ENCODE measurements around the gene AKAP13.

The AKAP13 gene

DNA sequence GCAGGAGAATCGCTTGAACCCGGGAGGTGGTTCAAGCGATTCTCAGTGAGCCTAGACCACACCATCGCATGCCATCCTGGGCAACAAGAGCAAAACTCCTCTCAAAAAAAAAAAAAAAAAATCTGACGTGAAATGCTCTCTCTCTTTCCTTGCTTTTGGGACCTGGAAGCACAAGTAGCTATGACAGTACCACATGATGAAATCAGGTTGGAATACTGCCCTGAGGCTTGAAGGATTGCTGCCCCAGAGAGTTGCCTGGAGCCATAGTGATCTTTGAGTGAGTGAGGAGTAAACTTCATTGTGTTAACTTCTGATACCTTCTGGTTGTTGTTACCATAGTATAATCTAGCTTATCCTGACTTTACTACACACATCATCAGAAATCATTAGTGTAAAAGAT is 23.3 kb downstream of the AKAP13 start:
- Histone ChIP-seq H3K27me3 (ENCODE audit: low read depth) (no peaks in the 10 kb centered on the region), H3K4me3 (no peak overlapping the region), H3K36me3 (replicated peaks) (no peaks in the 10 kb centered on the region), H3K4me1 (peaks cover 59% of the 10 kb centered on the region), H3K9me3 (no peaks in the 10 kb centered on the region)
- in situ Hi-C loops (cut with MboI; ENCODE audit: low sequenced_read_pairs): no loop called here
- DNase-seq (ENCODE audit: low spot score in 2 of 2): peak in 1 of 2 experiments; percentile 42

DNA sequence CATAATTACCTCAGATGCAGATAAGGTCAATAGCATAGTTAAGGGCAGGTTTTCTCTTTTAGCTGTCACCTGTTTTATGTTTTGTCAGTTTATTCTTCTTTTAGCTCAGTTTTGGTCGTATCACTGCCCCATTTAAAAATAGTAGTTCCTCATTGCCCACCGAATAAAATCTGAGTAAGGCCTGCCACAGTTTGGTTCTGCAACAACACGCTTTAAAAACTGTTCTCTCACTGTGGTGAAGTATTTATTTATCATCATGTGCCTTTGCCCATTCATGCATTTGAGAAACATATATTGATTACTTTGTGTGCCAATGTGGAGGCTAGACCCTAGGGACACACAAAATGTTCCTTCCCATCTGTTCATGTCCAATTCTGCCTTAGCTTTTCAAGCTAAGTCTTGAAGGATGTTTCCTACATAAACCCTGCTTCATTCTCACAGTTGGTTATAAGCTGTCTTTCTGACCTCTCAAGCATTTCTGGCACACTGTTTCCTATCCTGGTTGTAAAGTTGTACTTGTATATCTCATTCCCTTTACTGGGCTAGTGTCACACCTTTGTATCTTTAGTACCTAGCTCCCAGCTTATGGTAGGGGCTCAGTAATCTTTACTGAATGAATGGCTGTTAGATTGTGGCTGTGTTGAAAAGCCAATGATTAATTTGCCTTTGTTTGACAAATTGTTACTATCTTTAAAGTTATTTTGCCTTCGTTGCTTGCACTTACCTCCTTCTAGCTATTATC is 23.9 kb downstream of the AKAP13 start:
- in situ Hi-C loops (cut with MboI; ENCODE audit: low sequenced_read_pairs): no loop called here
- DNase-seq (ENCODE audit: low spot score in 2 of 2): no peak
- Histone ChIP-seq H3K36me3 (replicated peaks) (no peaks in the 10 kb centered on the region), H3K4me1 (peaks cover 59% of the 10 kb centered on the region), H3K27me3 (ENCODE audit: low read depth) (no peaks in the 10 kb centered on the region), H3K4me3 (no peak overlapping the region), H3K9me3 (no peaks in the 10 kb centered on the region)

GRCh38 chr15:85404918-85405866 is 24.8 kb downstream of the AKAP13 start:
- Histone ChIP-seq H3K4me1 (peaks cover 59% of the 10 kb centered on the region), H3K36me3 (replicated peaks) (no peaks in the 10 kb centered on the region), H3K4me3 (no peak overlapping the region), H3K27me3 (ENCODE audit: low read depth) (no peaks in the 10 kb centered on the region), H3K9me3 (no peaks in the 10 kb centered on the region)
- peak in 1 of 2 experiments; percentile 100 for DNase-seq (ENCODE audit: low spot score in 2 of 2)
- in situ Hi-C loops (cut with MboI; ENCODE audit: low sequenced_read_pairs): no loop called here

- Histone ChIP-seq H3K9me3 (no peaks in the 10 kb centered on the region), H3K36me3 (replicated peaks) (no peaks in the 10 kb centered on the region), H3K27me3 (ENCODE audit: low read depth) (no peaks in the 10 kb centered on the region), H3K4me1 (peaks cover 53% of the 10 kb centered on the region), H3K4me3 (no peak overlapping the region)
- no peak for DNase-seq (ENCODE audit: low spot score in 2 of 2)
- in situ Hi-C loops (cut with MboI; ENCODE audit: low sequenced_read_pairs): no loop called here
Observed at GRCh38 chr15:85406916-85407315, 26.5 kb downstream of the AKAP13 start.

DNA sequence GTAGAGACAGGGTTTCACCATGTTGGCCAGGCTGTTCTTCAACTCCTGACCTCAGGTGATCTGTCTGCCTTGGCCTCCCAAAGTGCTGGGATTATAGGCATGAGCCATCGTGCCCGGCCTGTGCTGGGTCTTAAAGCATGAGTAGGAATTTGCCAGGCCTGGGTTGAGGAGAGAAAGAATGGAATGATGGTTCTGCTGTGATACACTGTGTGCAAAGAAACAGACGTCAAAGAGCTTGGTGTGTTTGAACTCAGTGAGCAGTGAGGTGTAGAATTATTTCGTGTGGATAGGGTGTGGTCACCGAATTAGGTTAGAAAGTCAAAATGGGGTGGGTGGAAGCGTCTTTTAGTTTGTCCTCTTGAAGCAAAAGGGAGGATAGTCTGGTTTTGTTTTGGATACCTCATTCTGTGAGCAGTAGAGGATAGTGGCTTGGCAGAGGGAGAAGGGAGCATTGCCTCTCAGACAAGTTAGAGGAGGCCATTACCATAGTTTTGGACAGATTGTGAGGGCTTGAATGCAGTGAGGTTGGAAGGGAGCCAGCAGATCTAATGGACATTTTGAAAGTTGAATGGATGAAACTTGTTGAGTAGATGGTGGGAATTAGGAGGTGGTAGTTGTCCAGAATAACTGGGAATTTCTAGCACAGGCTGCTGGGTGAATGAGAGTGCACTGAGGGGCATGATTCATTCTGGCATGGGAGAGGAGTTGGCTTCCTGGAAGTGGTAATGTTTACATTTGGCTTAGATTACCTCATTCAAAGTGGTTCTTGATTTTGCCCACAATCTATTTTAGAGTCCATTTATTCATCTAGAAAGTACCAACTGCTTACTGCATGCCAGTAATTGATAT is 27.2 kb downstream of the AKAP13 start:
- no peak overlapping the region for H3K4me3 ChIP-seq
- peaks cover 53% of the 10 kb centered on the region for H3K4me1 ChIP-seq
- no peak for DNase-seq (ENCODE audit: low spot score in 2 of 2)
- no peaks in the 10 kb centered on the region for H3K9me3 ChIP-seq
- H3K36me3 ChIP-seq (replicated peaks): no peaks in the 10 kb centered on the region
- in situ Hi-C loops (cut with MboI; ENCODE audit: low sequenced_read_pairs): no loop called here
- H3K27me3 ChIP-seq (ENCODE audit: low read depth): no peaks in the 10 kb centered on the region

DNA sequence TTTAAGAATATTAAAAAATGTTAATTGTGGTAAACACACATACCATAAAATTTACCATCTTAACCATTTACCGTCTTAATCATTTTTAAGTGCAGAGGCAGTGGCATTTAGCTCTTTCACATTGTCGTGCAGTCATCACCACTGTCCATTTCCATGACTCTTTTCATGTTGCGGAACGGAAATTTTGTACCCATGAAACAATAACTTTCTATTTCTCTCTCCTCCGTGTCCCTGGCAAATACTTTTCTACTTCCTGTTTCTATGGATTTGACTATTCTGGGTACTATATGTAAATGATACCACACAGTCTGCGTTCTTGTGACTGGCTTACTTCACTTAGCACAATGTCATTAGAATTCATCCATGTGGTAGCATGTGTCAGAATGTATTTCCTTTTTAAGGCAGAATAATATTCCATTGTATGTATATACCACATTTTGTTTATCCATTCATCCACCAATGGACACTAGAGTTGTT is 27.9 kb downstream of the AKAP13 start:
- no peaks in the 10 kb centered on the region for H3K27me3 ChIP-seq (ENCODE audit: low read depth)
- in situ Hi-C loops (cut with MboI; ENCODE audit: low sequenced_read_pairs): no loop called here
- H3K4me1 ChIP-seq: peaks cover 53% of the 10 kb centered on the region
- H3K4me3 ChIP-seq: no peak overlapping the region
- H3K36me3 ChIP-seq (replicated peaks): no peaks in the 10 kb centered on the region
- no peaks in the 10 kb centered on the region for H3K9me3 ChIP-seq
- no peak for DNase-seq (ENCODE audit: low spot score in 2 of 2)

DNA sequence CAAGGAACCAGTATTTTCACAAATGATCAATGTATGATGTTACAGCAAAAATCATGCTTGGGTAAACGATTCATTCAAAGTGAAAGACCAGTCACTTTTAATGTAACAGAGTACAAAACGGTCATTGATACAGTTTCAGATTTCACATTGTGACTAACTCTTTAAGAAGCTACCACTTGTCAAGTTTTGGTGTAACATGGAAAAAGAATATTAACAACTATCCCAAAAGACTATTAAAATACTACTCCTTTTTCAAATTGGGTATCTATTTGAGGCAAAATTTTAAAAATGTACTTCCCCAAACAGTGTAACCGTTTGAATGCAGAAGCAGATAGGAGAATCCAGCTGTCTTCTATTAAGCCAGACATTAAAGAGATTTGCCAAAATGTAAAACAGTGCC is 31.7 kb downstream of the AKAP13 start:
- Histone ChIP-seq H3K9me3 (no peaks in the 10 kb centered on the region), H3K4me3 (no peak overlapping the region), H3K27me3 (ENCODE audit: low read depth) (no peaks in the 10 kb centered on the region), H3K4me1 (peaks cover 41% of the 10 kb centered on the region), H3K36me3 (replicated peaks) (no peaks in the 10 kb centered on the region)
- in situ Hi-C loops (cut with MboI; ENCODE audit: low sequenced_read_pairs): no loop called here
- DNase-seq (ENCODE audit: low spot score in 2 of 2): no peak

DNA sequence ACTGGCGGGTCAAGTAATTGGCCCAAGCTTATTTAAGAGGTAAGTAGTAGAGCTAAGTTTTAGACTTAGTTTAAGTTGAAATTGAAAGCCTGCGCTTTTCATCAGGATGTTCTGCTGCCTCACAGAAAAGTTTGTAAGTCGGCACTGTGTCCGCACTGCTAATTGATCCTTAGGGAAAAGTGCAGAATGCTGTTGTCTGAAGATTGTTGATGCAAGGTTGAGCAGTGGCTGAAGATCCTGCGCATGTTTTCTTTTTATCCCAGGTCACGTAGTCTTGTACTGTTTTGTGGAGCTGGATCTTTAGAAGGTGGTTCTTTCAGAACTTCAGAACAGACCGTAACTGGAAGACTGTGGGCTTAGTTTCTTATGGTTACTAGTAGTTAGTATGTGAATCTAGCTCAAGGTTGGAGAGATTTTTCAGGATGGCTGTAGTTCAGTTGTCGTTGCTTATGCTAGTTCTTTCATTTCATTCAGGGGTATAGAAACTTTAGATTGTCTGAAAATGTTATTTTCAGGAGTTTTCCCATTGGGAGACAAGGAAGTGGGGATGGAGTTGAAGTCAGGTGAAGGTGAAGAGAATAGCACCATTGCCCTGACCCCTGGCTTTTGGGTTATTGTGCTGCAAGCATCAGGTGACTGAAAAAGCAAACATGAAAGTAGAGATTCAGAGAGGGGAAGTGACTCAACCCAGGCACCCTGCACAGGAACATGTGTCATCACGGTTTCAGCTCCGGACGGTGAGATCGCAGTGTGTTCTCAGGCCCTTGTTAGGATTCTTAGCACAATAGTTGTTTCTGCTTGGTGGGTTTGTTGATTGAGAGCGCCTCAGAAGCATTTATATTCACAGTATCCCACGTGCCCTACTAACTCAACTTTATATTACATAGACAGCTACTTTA is 32.8 kb downstream of the AKAP13 start:
- DNase-seq (ENCODE audit: low spot score in 2 of 2): peak in 1 of 2 experiments; percentile 61
- peaks cover 39% of the 10 kb centered on the region for H3K4me1 ChIP-seq
- no peaks in the 10 kb centered on the region for H3K27me3 ChIP-seq (ENCODE audit: low read depth)
- in situ Hi-C loops (cut with MboI; ENCODE audit: low sequenced_read_pairs): no loop called here
- H3K4me3 ChIP-seq: no peak overlapping the region
- H3K9me3 ChIP-seq: no peaks in the 10 kb centered on the region
- H3K36me3 ChIP-seq (replicated peaks): no peaks in the 10 kb centered on the region

- no peak overlapping the region for H3K4me3 ChIP-seq
- peaks cover 44% of the 10 kb centered on the region for H3K4me1 ChIP-seq
- DNase-seq (ENCODE audit: low spot score in 2 of 2): peak in 1 of 2 experiments; percentile 75
- no peaks in the 10 kb centered on the region for H3K36me3 ChIP-seq (replicated peaks)
- in situ Hi-C loops (cut with MboI; ENCODE audit: low sequenced_read_pairs): no loop called here
- H3K9me3 ChIP-seq: no peaks in the 10 kb centered on the region
- no peaks in the 10 kb centered on the region for H3K27me3 ChIP-seq (ENCODE audit: low read depth)
Observed at GRCh38 chr15:85414037-85414436, 33.6 kb downstream of the AKAP13 start.

DNA sequence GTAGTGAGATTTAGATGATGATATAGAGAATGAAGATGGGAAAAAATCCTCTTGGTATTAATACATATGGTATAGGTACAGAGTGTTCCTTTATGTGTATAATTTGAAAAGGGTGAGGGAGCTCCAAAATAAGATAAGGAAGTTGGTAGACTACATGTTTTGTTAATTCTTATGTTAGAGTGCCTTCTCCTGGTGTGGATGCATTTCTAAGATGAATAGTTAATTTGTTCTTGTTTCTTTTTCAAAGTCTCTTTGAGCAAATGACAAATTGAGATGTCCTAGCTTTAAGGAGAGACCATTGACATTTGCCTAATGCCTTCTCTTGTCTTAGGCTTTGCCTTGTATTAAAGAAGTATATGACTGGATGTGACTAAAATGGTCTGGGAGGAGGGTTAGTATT is 34.1 kb downstream of the AKAP13 start:
- in situ Hi-C loops (cut with MboI; ENCODE audit: low sequenced_read_pairs): no loop called here

GRCh38 chr15:85414991-85415390 is 34.6 kb downstream of the AKAP13 start:
- in situ Hi-C loops (cut with MboI; ENCODE audit: low sequenced_read_pairs): no loop called here

More for the DNA sequence above, 34.1 kb downstream of the AKAP13 start:
- H3K9me3 ChIP-seq: no peaks in the 10 kb centered on the region
- H3K4me1 ChIP-seq: peaks cover 48% of the 10 kb centered on the region
- H3K4me3 ChIP-seq: no peak overlapping the region
- no peaks in the 10 kb centered on the region for H3K36me3 ChIP-seq (replicated peaks)
- no peak for DNase-seq (ENCODE audit: low spot score in 2 of 2)
- no peaks in the 10 kb centered on the region for H3K27me3 ChIP-seq (ENCODE audit: low read depth)

GRCh38 chr15:85415783-85416182 is 35.4 kb downstream of the AKAP13 start:
- DNase-seq (ENCODE audit: low spot score in 2 of 2): no peak
- H3K36me3 ChIP-seq (replicated peaks): no peaks in the 10 kb centered on the region
- H3K4me1 ChIP-seq: peaks cover 50% of the 10 kb centered on the region
- H3K27me3 ChIP-seq (ENCODE audit: low read depth): no peaks in the 10 kb centered on the region
- no peaks in the 10 kb centered on the region for H3K9me3 ChIP-seq
- in situ Hi-C loops (cut with MboI; ENCODE audit: low sequenced_read_pairs): no loop called here
- H3K4me3 ChIP-seq: no peak overlapping the region

More at GRCh38 chr15:85414991-85415390, 34.6 kb downstream of the AKAP13 start:
- peaks cover 50% of the 10 kb centered on the region for H3K4me1 ChIP-seq
- H3K27me3 ChIP-seq (ENCODE audit: low read depth): no peaks in the 10 kb centered on the region
- DNase-seq (ENCODE audit: low spot score in 2 of 2): no peak
- H3K4me3 ChIP-seq: no peak overlapping the region
- H3K9me3 ChIP-seq: no peaks in the 10 kb centered on the region
- no peaks in the 10 kb centered on the region for H3K36me3 ChIP-seq (replicated peaks)
